GM08714 (cell line): ENCODE measurements around the gene TPPP3.
"Not testable (repeated sequence)": the region's sequence is repeated elsewhere in the genome, so short reads cannot be mapped to it uniquely, and the experiment has no call there.

ENCODE experiments used
- H3K4me3 ChIP-seq: fragments of 200-500 bp; sonication (Bioruptor generic); 2 replicates; pipeline ENCODE4 v1.5.1; 2014; ENCODE audit warnings: mild to moderate bottlenecking, low read length, inconsistent platforms
- ZNF274 ChIP-seq: IDR thresholded peaks from 2 replicates; pipeline ENCODE4 v1.6.1; 2012; ENCODE audit warnings: mild to moderate bottlenecking, low read depth, low read length

TPPP3 gene

GRCh38 chr16:67417333-67418061, 24.2 kb upstream of the TPPP3 start:
- no peak for TF ChIP-seq ZNF274
- H3K4me3 ChIP-seq = no peak overlapping the region

- no peak for TF ChIP-seq ZNF274
Observed at GRCh38 chr16:67415872-67416793, 22.8 kb upstream of the TPPP3 start, which contains the start of gene ZDHHC1. Gene ZDHHC1 (minus strand): TSS chr16:67416477. CDS start chr16:67407775, 8,702 bp downstream.

GRCh38 chr16:67415421-67415820, 22.1 kb upstream of the TPPP3 start:
- not testable (repeated sequence) for H3K4me3 ChIP-seq

More at GRCh38 chr16:67415872-67416793, 22.8 kb upstream of the TPPP3 start, which contains the start of gene ZDHHC1:
- peak within 1 kb of the TSS; percentile 44; the same call in 1 of the 2 replicates for H3K4me3 ChIP-seq

GRCh38 chr16:67413978-67414911, 20.9 kb upstream of the TPPP3 start:
- H3K4me3 ChIP-seq = no peak overlapping the region
- no peak for TF ChIP-seq ZNF274

GRCh38 chr16:67412294-67412693, 19.0 kb upstream of the TPPP3 start:
- no peak for TF ChIP-seq ZNF274
- H3K4me3 ChIP-seq = no peak overlapping the region

- no peak overlapping the region for H3K4me3 ChIP-seq
- no peak for TF ChIP-seq ZNF274
Observed at GRCh38 chr16:67411339-67411738, 18.0 kb upstream of the TPPP3 start.

GRCh38 chr16:67409631-67410030, 16.3 kb upstream of the TPPP3 start:
- no peak for TF ChIP-seq ZNF274
- no peak overlapping the region for H3K4me3 ChIP-seq

GRCh38 chr16:67407788-67408452, 14.6 kb upstream of the TPPP3 start:
- TF ChIP-seq ZNF274 = no peak
- H3K4me3 ChIP-seq = no peak overlapping the region

GRCh38 chr16:67407176-67407787, 14.0 kb upstream of the TPPP3 start:
- no peak overlapping the region for H3K4me3 ChIP-seq
- no peak for TF ChIP-seq ZNF274

- TF ChIP-seq ZNF274 = no peak
- no peak overlapping the region for H3K4me3 ChIP-seq
Observed at GRCh38 chr16:67406111-67406971, 13.0 kb upstream of the TPPP3 start.

GRCh38 chr16:67405336-67405735, 12.0 kb upstream of the TPPP3 start:
- no peak for TF ChIP-seq ZNF274
- no peak overlapping the region for H3K4me3 ChIP-seq

- no peak for TF ChIP-seq ZNF274
- H3K4me3 ChIP-seq = no peak overlapping the region
Observed at GRCh38 chr16:67404740-67405226, 11.5 kb upstream of the TPPP3 start.
